NCI-H2196 treated with DMSO at 0.1 percent for 48 hours (cell line): Measurements from ENCODE around the gene CSRNP3.
"Not testable (repeated sequence)": the region's sequence is repeated elsewhere in the genome, so short reads cannot be mapped to it uniquely, and the experiment has no call there.

Experiments used
- DNase-seq: peaks from one replicate; lab custom pipeline; 2025; ENCODE audit not compliant: unreplicated experiment; lab: John Stamatoyannopoulos, UW

The CSRNP3 gene

GRCh38 chr2:165631089-165631488, 161.6 kb downstream of the CSRNP3 start:
- DNase-seq, result no peak

GRCh38 chr2:165632594-165632993, 163.1 kb downstream of the CSRNP3 start:
- DNase-seq, result no peak

GRCh38 chr2:165633431-165633830, 163.9 kb downstream of the CSRNP3 start:
- no peak for DNase-seq

DNA sequence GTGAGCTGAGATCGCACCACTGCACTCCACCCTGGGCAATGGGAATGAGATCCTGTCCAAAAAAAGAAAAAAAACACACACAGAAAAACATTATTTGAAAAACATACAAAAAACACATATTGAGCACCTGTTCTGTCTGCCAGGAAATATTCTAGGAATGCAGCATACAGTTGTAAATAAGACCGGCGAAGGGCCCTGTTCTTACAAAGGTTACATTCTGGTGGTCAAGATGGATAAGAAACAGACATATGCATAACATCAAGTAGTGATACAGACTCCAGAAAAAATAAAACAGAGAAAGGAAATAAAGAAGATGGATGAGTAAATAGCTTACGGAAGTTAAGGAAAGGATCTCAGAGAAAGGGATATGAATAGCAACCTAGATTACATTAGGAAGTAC, 164.8 kb downstream of the CSRNP3 start:
- no peak for DNase-seq

DNA sequence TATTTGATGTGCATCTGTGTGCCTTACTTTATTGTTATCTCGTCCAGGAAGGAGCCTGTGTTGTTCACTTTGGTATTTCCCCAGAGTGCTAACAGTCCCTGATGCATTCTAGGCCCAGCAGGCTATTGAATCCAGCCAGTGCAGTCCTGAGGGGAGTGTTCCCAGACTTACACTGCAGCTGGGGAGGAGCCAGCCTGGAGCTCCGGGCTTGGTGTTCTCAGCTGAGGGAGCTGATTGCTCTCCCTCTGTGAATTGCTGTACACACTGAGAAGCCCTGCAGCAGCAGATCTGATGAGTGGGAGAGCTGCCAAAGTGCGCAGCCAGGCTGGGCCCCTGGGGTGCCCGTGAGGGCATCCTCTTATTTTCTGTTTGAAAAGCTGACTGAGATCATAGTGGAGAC, 165.4 kb downstream of the CSRNP3 start:
- peak; percentile 40 for DNase-seq

DNA sequence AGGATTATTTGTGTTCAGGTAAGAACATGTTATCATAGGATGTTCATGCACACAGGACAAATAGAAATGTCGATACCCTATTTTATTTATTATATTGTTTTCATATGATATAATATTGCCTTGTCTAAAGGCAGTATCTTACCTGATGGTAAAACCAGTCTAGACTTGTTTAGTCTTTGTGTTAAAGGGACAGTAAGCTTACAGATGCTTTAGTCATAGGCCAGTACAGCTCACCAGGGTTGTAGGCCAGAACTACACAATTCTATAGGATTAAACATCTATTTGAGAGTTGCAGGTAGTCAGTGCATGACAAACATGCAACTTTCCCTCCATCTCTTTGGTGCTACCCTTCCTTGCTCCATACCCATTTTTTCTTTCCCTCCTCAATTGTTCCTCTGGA, 166.0 kb downstream of the CSRNP3 start:
- DNase-seq, result no peak

GRCh38 chr2:165636959-165637358, 167.5 kb downstream of the CSRNP3 start:
- DNase-seq, result no peak

GRCh38 chr2:165637396-165637795, 167.9 kb downstream of the CSRNP3 start:
- no peak for DNase-seq

- DNase-seq, result no peak
Observed at GRCh38 chr2:165639504-165639903, 170.0 kb downstream of the CSRNP3 start.

DNA sequence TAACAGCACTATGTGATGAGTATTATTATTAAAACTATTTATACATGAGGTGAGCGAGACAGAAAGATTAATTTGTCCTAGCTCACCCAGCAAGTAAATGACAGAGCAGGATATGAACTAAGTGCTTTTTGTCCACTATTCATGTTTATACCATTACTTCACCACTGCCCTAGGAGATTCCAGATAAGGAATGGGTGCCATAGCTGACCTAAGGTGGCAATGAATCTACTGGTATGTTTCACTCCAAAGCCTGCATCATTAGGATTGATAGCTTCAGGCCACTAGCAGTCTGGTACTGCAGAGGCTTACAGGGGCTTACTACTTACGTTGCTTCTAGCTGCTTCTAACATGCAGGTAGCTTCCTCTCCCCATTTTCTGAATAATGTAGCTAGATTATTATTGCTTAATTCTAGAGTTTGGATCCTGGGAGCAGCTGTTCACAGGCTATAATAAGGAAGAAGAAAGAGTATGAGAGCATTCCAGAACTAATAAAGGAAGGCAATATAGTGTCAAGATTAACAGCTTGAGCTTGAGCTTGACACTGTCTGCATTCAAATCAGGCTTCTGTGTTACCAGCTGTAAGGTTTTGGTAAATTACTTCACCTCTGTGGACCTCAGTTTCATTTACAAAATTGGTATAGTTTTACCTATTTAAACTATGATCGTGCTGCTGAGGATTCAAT, 170.9 kb downstream of the CSRNP3 start:
- no peak for DNase-seq

- DNase-seq, result no peak
Observed at GRCh38 chr2:165645930-165646831, 176.7 kb downstream of the CSRNP3 start.

- DNase-seq, result no peak
Observed at GRCh38 chr2:165647409-165647808, 177.9 kb downstream of the CSRNP3 start.

DNA sequence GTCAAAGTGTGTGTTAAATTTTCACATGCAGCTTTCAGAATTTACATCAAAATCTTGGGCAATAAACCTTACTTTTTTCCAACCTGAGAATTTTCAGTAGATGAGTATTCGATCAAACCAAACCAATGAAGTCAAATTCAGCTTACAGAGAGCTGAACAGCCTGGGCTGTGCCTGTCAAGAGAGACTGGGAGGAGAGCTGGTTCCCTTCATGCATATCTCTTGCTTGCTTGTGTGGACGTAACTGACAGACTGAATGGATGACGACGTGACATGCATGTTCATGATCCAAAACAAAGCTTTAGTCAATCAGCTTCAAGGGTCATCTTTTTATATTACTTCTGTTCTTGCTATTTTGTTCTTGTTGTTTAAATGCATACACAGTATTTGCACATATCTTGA, 179.3 kb downstream of the CSRNP3 start:
- no peak for DNase-seq

- DNase-seq, result no peak
Observed at GRCh38 chr2:165651233-165651632, 181.7 kb downstream of the CSRNP3 start.

- no peak for DNase-seq
Observed at GRCh38 chr2:165655661-165656060, 186.2 kb downstream of the CSRNP3 start.

DNA sequence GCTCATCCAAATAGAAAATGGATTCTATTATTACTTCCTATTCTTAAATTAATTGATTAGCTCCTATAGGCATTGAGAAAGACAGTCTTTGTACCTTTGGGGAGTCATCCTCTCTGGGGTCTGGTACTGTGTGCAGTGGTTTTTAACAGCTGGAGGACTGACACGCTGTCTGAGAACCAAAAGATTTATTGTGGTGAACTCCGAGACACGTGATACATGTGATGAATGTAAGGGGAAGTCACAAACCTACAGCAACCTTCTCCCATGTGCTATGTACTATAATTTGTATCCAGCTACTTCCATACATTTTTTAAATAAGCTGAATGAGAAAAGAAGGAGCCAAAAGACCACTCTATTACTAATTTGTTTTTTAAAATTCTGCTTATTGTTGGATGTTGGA, 190.9 kb downstream of the CSRNP3 start:
- no peak for DNase-seq

DNA sequence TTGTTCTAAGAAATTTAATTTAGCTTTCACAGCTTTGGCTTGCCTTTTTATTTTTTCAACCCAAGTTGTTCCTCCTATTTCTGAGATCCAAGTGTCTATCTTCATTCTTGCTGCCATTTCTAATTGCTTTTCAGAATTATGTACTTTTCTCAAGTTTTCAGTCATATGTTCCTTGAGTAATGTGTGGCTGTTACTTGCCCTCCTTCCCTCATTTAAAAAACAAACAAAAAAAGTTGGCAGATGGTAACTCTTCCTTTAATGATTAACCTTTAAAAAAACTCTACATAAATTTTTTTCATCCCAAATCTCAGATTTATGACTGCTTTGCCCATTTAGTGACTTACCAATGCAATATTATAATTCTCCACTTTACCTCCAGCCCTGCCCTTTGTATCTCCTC, 193.2 kb downstream of the CSRNP3 start:
- DNase-seq, result no peak

DNA sequence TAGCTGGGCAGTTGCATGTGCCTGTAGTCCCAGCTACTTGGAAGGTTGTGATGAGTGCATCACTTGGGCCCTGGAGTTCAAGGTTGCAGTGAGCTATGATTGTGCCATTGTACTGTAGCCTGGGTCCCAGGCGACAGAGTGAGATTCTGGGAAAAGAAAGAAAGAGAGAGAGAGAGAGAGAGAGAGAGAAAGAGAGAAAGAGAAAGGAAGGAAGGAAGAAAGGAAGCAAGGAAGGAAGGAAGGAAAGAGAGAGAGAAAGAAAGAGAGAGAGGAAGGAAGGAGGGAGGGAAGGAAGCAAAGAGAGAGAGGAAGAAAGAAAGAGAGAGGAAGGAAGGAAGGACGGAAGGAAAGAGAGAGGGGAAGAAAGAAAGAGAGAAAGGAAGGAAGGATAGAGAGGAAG, 196.1 kb downstream of the CSRNP3 start:
- no peak for DNase-seq

- DNase-seq, result not testable (repeated sequence)
Observed at GRCh38 chr2:165666073-165666472, 196.6 kb downstream of the CSRNP3 start.

DNA sequence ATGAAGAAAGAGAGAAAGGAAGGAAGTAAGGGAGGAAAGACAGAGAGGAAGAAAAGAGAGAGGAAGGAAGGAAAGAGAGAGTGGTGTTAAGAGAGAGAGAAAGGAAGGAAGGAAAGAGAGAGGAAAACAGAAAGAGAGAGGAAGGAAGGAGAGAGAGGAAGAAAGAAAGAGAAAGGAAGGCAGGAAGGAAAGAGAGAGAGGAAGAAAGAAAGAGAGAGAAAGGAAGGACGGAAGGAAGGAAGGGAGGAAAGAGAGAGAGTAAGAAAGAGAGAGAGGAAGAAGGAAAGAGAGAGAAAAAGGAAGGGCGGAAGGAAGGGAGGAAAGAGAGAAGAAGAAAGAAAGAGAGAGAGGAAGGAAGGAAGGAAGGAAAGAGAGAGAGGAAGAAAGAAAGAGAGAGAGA, 197.1 kb downstream of the CSRNP3 start:
- no peak for DNase-seq

- DNase-seq, result no peak
Observed at GRCh38 chr2:165667375-165667774, 197.9 kb downstream of the CSRNP3 start.

DNA sequence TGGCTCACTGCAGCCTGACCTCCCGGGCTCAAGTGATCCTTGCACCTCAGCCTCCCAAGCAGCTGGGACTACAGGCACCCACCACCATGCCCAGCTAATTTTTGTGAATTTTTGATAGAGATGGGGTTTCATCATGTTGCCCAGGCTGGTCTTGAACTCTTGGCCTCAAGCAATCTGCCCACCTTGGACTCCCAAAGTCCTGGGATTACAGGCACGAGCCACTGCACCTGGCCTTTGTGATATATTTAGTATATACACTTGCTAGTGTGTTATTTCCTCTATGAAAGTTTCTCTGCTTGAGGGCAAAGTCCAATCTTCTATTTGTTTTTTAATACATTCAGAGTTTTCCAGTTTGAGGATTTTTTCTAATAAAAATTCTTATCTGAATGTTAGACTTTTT, 205.3 kb downstream of the CSRNP3 start:
- no peak for DNase-seq
